ENCODE measurements around the gene HSP90AA1.

DNA sequence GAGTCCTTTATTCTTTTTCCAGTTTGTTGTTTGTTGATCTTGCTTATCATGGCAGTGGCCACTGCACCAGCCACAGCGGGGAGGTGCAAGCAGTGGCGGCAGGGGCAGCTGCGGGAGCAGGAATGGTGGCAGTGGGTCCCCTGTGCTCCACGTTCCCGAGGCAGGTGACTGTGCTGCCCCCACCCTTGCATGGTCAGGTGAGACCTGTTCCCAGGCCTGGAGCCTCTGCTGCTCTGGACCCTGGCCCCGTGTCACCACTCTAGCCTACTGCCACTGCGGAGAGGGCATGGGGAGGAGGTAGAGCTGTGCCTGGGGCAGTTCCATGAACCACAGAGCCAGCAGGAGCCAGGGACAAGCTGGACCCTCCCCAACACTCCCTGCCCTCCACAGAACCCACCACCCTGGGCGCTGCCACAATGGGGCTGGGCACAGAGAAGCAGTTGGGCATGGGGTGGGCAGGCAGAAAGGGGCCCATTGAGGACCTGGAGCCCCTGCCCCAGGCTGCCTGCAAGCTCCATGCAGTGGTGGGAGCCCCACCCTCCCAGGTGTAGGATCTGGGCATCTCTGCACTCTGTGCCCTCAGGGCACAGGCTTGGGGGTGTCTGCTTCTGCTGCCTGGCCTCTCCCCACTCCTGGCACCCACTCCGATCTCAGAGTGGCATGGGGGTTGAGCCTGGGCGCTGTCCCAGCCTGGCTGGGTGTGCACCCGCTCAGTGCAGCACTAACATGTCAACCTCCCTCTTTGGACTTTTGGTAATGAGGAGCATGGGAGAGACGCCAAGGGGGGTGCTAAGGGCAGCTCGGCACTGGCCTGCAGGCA is 29.7 kb upstream of the HSP90AA1 start:
- TF ChIP-seq, protein P1, sequence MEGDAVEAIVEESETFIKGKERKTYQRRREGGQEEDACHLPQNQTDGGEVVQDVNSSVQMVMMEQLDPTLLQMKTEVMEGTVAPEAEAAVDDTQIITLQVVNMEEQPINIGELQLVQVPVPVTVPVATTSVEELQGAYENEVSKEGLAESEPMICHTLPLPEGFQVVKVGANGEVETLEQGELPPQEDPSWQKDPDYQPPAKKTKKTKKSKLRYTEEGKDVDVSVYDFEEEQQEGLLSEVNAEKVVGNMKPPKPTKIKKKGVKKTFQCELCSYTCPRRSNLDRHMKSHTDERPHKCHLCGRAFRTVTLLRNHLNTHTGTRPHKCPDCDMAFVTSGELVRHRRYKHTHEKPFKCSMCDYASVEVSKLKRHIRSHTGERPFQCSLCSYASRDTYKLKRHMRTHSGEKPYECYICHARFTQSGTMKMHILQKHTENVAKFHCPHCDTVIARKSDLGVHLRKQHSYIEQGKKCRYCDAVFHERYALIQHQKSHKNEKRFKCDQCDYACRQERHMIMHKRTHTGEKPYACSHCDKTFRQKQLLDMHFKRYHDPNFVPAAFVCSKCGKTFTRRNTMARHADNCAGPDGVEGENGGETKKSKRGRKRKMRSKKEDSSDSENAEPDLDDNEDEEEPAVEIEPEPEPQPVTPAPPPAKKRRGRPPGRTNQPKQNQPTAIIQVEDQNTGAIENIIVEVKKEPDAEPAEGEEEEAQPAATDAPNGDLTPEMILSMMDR (IDR thresholded peaks at IDR 0.05), result no peak
- TF ChIP-seq POLR2A (IDR thresholded peaks at IDR 0.05), result no peak
